Ramos (cell line): ENCODE measurements around the gene MPIG6B.

Experiments used
- in situ Hi-C: fragments of 300-500 bp; cut with MboI; formaldehyde crosslinking; loops from one replicate; pipeline ENCODE4 v1.14.3; 2022; ENCODE audit warnings: low sequenced_read_pairs; ENCODE audit not compliant: unreplicated experiment

Gene MPIG6B

DNA sequence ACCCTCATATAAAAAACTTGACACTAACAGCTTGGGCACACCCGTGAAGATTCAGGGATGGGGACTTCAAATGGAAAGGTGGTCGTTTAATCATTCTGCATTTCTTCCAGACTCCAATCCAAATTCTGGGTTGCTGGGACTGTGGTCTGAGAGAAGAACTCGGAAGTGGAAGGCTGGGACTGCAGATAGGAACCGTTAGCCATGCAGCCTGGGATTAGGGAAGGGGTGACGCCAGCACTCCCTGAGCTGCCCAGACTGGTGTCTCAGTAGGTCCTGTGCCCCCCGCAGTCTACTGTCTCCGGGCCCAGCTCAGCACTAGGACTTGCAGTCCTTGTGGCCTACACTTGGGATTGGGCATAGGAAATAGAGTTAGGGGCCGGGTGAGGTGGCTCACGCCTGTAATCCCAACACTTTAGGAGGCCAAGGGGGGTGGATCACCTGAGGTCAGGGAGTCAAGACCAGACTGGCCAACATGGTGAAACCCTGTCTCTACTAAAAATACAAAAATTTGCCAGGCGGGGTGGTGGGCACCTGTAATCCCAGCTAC lies 13.7 kb downstream of the MPIG6B start:
- in situ Hi-C loops, result no loop called here

DNA sequence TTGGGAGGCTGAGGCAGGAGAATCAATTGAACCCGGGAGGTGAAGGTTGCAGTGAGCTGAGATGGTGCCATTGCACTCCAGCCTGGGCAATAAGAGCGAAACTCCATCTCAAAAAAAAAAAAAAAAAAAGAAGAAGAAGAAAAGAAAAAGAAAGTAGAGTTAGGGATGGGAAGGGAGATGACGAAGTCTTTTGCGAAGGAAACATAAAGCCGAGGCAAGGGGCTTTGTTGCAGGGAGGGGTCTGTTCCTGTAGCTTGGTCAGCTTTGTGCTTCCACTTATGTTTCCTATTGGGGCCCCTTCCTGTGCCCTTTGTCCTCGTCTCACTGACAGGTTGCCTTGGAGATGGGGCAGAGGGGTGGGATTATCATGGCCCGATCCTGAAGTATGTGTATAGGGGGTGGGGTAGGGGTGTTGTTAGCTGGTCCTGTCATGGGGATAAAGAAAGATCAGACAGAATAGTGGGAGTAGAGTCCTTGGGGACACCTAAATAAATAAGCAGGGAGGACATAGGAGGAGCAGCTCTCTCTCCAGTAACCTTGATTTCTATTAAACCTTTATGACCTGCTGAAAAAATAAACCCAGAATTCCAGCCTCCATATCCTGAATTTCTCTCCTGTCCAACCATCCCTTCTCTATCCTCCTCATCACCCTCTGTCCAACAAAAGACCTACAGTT lies 14.3 kb downstream of the MPIG6B start:
- in situ Hi-C loops, result no loop called here

DNA sequence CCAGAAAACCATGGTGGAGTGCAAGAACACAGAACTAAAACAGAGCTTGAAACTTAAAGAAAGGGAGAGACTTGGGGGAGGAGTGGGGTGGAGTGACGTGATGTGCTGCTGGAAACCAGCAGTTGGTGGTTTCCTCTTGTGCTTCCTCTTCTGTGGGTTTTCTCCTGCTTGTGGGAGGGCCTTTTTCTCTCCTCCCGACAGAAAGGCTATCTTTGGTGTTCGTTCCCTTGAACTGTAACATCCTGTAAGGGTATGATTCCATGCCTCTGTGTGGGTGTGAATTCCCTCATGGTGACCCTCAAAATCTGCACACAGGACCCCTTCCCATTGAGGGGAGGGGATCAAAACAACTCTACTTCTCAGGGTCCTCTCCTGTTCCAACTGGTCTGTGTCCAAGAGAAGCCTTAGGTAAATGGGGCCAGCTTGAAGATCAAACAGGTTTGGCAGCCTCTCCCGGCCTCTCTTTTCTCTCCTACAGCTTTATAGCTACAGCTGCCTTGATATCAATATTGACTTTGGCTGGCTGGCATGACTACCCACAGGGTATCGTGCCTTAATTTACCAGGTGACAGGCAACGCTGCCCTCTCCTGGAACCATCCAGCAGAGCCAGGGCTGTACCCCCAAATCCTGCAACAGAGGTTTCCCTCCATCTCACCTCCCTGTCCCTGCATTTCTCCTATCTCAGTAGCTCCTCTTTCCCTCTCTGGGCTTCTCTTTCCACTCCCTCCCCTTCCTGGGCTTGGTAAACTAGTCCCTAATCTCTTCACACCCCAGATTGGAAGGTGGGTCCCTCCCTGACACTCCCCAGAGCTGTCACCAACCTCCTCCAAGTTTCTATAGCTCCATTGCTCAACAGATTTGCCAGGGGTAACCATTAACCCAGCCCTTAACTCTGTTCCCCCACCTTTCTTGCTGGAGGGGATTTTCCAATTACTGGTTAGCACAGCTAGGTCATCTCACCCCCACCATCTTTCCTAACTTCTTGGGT lies 15.1 kb downstream of the MPIG6B start:
- in situ Hi-C loops, result no loop called here

DNA sequence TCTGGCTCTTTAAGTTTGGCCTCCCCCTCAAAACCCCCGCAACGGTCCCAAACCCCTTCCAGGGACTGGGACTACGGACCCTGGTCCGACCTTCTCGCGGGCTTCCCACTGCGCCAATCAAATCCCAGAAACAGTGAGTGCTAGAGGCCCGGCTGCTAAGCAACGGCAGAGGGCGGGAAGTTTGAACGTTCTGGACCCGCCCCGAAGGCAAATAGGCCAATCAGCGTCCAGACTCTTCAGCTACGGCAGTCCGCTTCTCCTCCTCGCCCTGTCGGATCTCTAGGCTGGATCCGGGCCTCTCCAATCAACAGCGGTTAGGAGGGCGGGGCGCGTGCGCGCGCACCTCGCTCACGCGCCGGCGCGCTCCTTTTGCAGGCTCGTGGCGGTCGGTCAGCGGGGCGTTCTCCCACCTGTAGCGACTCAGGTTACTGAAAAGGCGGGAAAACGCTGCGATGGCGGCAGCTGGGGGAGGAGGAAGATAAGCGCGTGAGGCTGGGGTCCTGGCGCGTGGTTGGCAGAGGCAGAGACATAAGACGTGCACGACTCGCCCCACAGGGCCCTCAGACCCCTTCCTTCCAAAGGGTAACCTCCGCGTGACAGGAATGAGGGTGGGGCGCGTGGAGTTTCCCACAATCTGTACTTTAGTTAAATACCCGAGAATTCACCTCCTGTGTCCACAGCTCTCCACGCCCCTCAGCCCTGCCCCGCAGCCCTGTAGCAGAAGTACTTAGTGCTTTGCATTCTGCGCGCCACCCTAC lies 16.6 kb downstream of the MPIG6B start, which contains the start of gene MSH5:
Gene MSH5 (plus strand): TSS at position 367 of the 758 bp plus-strand sequence. CDS start 462 bp downstream, outside the sequence.
- in situ Hi-C loops, result no loop called here

GRCh38 chr6:31740397-31741223 lies 17.4 kb downstream of the MPIG6B start:
- in situ Hi-C loops, result no loop called here

DNA sequence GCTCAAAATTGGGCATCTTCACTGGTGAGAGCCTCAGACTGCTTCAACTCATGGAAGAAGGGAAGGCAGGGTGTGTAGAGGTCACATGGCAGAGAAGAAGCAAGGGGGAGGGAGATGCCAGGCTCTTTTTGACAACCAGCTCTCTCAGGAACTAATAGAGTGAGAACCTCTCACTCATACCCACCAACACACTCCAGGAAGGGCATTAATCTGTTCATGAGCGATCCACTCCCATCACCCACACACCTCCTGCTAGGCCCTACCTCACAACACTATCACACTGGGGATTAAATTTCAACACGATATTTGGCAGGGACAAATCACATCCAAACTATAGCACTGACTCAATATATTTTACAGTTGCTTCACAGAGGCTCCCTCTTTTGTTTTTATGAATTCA lies 18.6 kb downstream of the MPIG6B start:
- in situ Hi-C loops, result no loop called here

GRCh38 chr6:31742894-31743293 lies 19.7 kb downstream of the MPIG6B start:
- in situ Hi-C loops, result no loop called here

DNA sequence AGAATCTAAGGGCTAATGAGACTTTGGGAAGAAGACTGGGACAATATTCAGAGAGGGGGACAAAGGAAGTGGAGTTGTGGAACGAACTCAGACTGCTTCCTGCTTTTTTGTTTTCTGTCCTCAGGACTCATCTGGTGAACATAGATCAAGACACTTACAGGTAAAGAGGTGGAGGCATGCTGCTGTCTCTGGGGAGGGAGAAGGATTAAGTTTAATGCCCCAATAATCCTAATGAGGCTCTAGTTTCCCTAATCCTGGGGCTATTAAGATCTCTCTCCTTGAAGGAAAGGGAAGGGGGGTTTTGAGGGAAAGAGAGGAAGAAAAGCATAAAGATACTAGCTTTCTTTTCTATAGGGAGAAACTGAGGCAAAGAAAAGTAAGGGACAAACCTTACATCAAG lies 21.2 kb downstream of the MPIG6B start:
- in situ Hi-C loops, result no loop called here

DNA sequence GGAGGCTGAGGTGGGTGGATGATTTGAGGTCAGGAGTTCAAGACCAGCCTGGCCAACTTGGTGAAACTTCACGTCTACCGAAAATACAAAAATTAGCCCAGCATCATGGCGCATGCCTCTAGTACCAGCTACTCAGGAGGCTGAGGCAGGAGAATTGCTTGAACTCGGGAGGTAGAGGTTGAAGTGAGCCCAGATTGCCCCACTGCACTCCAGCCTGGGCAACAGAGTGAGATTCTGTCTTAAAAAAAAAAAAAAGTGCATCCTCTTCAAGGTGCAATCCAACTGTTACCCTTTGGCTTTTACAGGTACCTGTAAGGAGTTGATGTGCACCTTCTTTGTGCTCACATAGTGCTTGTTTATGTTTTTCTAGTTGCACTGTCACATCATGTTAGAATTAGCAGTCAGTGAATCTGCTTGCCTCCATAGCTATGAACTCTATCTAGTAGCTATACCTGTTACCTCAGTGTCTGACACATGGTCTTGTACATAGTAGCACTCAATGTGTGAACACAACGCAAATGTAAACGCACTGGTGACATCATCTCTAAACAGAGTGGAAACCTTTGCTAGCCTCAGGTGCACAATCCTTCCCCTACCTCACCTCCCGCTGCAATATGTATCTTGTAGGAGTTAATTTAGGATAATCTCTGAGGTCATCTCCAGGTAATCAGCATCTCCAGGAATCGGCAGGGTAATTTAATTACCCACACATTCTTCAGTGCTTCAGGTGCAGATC lies 26.3 kb downstream of the MPIG6B start:
- in situ Hi-C loops, result no loop called here

GRCh38 chr6:31750411-31751022 lies 27.3 kb downstream of the MPIG6B start:
- in situ Hi-C loops, result no loop called here

DNA sequence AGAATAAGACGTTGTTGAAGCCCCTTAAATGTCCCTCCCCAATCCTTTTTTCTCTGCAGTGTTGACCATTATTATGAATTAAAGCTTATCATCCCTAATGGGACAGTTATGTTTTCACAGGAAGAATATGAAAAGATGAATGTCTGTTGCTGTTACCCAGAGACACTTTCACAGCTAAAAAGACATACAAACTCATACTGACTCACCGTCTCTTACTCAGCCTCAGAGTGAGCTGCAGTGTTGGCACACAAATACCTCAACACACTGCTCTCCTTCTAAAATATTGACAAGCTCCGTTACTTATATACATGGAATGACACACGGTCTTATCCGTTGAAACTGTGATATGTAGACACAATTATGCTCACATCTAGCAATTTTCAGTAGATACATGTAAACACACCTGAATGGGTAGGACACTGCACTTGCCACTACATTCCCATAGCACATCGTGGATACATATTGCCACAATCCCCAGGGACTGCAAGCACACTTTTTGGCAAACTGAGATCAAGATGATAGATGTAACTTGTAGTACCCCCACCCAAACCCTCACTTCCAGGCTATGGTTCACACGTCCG lies 29.7 kb downstream of the MPIG6B start:
- in situ Hi-C loops, result no loop called here

GRCh38 chr6:31758281-31758680 lies 35.1 kb downstream of the MPIG6B start:
- in situ Hi-C loops, result no loop called here

GRCh38 chr6:31760790-31761189 lies 37.6 kb downstream of the MPIG6B start:
- in situ Hi-C loops, result no loop called here

DNA sequence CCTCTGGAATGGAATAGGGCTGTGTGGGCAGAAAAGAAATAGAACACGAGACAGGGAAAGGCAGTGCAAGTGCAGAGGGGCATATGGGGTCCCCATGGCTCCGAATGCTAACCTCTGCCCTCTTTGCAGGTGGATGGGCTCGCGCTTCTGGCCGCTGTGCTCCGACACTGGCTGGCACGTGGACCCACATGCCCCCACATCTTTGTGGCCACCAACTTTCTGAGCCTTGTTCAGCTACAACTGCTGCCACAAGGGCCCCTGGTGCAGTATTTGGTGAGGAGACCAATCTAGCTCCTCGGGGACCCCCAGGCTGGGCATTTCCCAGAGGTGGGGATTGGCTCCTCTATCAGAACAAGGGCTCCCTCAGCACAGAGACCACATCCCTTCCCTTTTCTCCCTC lies 38.2 kb downstream of the MPIG6B start:
- in situ Hi-C loops, result no loop called here

DNA sequence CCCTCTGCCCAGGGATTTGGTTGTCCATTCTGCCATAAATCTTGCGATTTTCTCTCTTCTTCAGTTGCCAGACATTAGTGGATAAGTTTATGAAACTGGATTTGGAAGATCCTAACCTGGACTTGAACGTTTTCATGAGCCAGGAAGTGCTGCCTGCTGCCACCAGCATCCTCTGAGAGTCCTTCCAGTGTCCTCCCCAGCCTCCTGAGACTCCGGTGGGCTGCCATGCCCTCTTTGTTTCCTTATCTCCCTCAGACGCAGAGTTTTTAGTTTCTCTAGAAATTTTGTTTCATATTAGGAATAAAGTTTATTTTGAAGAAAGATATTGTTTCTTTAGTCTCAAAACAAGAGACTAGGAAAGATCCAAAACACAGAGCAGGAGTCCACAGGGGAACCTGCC lies 39.2 kb downstream of the MPIG6B start, which contains the start of gene SAPCD1:
Gene SAPCD1 (plus strand): TSS at position 301 of the 400 bp plus-strand sequence. CDS start 399 bp downstream, outside the sequence.
- in situ Hi-C loops, result no loop called here

DNA sequence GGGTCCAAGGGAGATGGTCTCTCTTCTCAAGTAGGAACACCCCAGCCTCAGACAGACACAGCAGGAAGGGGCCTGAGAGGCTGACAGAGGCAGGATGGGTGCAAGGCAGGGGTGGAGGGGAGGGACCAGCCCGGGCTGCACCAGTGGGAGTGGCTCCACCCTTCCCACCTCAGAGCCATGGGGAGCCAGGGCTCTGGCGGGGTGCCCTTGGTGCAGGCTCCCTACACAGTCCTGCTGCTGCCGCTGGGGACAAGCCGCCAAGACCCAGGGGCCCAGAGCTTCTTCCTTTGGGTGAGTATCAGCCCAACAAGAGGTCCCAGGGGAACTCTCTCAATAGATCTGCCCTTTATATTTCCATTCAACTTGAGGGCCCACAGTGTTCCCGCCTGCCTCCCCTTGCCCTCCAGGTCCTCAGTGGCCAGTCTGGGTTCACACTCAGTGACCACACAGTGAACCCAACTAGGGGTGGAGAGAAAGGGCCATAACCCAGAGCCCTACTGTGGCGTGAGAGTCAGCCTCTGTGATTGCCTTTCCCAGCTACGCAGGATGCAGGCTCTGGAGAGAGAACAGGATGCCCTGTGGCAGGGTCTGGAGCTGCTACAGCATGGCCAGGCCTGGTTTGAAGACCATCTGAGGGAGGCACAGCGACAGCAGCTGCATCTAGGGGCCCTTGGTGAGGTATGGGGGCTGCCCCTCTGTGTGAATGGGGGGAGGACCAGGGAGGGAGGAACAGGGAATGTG lies 39.9 kb downstream of the MPIG6B start:
- in situ Hi-C loops, result no loop called here

- in situ Hi-C loops, result no loop called here
Measured at GRCh38 chr6:31763619-31763940, 40.4 kb downstream of the MPIG6B start.
